ENCODE measurements around the gene CLIP4. TPM values are rescaled to one million over a fixed set of nuclear protein-coding genes. Genes with fewer than 3 reads are reported as not detected.
A peak's percentile ranks its signal among the peaks of the same experiment; 100 is the strongest.

Gene CLIP4
- total RNA-seq, 3 donors from 2014 or later (not counting 1 experiment from before 2014, with no cell fraction given): 56.8 to 88.0 (median 72.6) TPM

- TF ChIP-seq CTCF (IDR thresholded peaks at IDR 0.05): no peak
- intact Hi-C loops (cut with micrococcal nuclease): loop anchor here (10.0 kb wide), 1 partner anchor 298 kb away; the partner anchor contains the start of gene SPDYA
- Mint-ChIP-seq H3K27ac (peak overlapping the region; percentile 92 to 96), H3K9me3 (no peaks in the 10 kb centered on the region), H3K4me3 (peak overlapping the region; percentile 97), H3K4me1 (peaks cover 27 to 35% of the 10 kb centered on the region in 2 donors), H3K27me3 (ENCODE audit: low read depth in 2 of 2) (peaks cover 2 to 10% of the 10 kb centered on the region in 2 donors), H3K36me3 (no peaks in the 10 kb centered on the region)
- DNase-seq (no peak), ATAC-seq (no peak)
- no peaks in the 10 kb centered on the region for H3K27me3 ChIP-seq (ENCODE audit: control insufficient read depth, insufficient read depth, low read length)
- 98% methylated on average over 5 of the region's 5 CpGs for WGBS (ENCODE audit: insufficient coverage)
- no peak overlapping the region for H3K4me3 ChIP-seq (ENCODE audit: low read length)
- H3K36me3 ChIP-seq (ENCODE audit: control insufficient read depth, insufficient read depth, low read length): no peaks in the 10 kb centered on the region
- no peak overlapping the region for H3K27ac ChIP-seq (ENCODE audit: low read length)
- H3K9me3 ChIP-seq (ENCODE audit: control insufficient read depth, insufficient read depth, low read length): no peaks in the 10 kb centered on the region
- peaks cover 14% of the 10 kb centered on the region for H3K4me1 ChIP-seq (ENCODE audit: control insufficient read depth, insufficient read depth, low read length)
Observed at GRCh38 chr2:29113027-29113686, 2.1 kb upstream of the CLIP4 start.

GRCh38 chr2:29113891-29114321 is 1.3 kb upstream of the CLIP4 start:
- H3K27ac Mint-ChIP-seq: peak overlapping the region; percentile 92 to 96
- peaks cover 14% of the 10 kb centered on the region for H3K4me1 ChIP-seq (ENCODE audit: control insufficient read depth, insufficient read depth, low read length)
- H3K9me3 ChIP-seq (ENCODE audit: control insufficient read depth, insufficient read depth, low read length): no peaks in the 10 kb centered on the region
- no peak for TF ChIP-seq CTCF (IDR thresholded peaks at IDR 0.05)
- DNase-seq (no peak), ATAC-seq (no peak)
- peaks cover 30 to 40% of the 10 kb centered on the region in 2 donors for H3K4me1 Mint-ChIP-seq
- H3K36me3 Mint-ChIP-seq: no peaks in the 10 kb centered on the region
- no peak overlapping the region for H3K4me3 ChIP-seq (ENCODE audit: low read length)
- H3K4me3 Mint-ChIP-seq: peak overlapping the region; percentile 97
- intact Hi-C loops (cut with micrococcal nuclease): loop anchor here (10.0 kb wide), 1 partner anchor 299 kb away; the partner anchor contains the start of gene SPDYA
- H3K36me3 ChIP-seq (ENCODE audit: control insufficient read depth, insufficient read depth, low read length): no peaks in the 10 kb centered on the region
- H3K9me3 Mint-ChIP-seq: no peaks in the 10 kb centered on the region
- peaks cover 2 to 10% of the 10 kb centered on the region in 2 donors for H3K27me3 Mint-ChIP-seq (ENCODE audit: low read depth in 2 of 2)
- no peak overlapping the region for H3K27ac ChIP-seq (ENCODE audit: low read length)
- no peaks in the 10 kb centered on the region for H3K27me3 ChIP-seq (ENCODE audit: control insufficient read depth, insufficient read depth, low read length)
- WGBS (ENCODE audit: insufficient coverage): 65% methylated on average over 3 of the region's 4 CpGs

- H3K36me3 ChIP-seq (ENCODE audit: control insufficient read depth, insufficient read depth, low read length): no peaks in the 10 kb centered on the region
- TF ChIP-seq CTCF (IDR thresholded peaks at IDR 0.05): no peak
- no peak for ATAC-seq
- H3K4me1 ChIP-seq (ENCODE audit: control insufficient read depth, insufficient read depth, low read length): peaks cover 14% of the 10 kb centered on the region
- Mint-ChIP-seq H3K4me1 (peaks cover 36 to 47% of the 10 kb centered on the region in 2 donors), H3K36me3 (no peaks in the 10 kb centered on the region), H3K4me3 (peak overlapping the region; percentile 97), H3K9me3 (no peaks in the 10 kb centered on the region), H3K27me3 (ENCODE audit: low read depth in 2 of 2) (peaks cover under 1 to 10% of the 10 kb centered on the region in 2 donors), H3K27ac (peak overlapping the region; percentile 92 to 96)
- peak overlapping the region; percentile 52 for H3K4me3 ChIP-seq (ENCODE audit: low read length)
- intact Hi-C loops (cut with micrococcal nuclease): loop anchor here (10.0 kb wide), 1 partner anchor 300 kb away; the partner anchor contains the start of gene SPDYA
- no peaks in the 10 kb centered on the region for H3K27me3 ChIP-seq (ENCODE audit: control insufficient read depth, insufficient read depth, low read length)
- peak overlapping the region; percentile 77 for H3K27ac ChIP-seq (ENCODE audit: low read length)
- no peaks in the 10 kb centered on the region for H3K9me3 ChIP-seq (ENCODE audit: control insufficient read depth, insufficient read depth, low read length)
- WGBS (ENCODE audit: insufficient coverage): 87% methylated on average over 10 of the region's 10 CpGs
- no peak for DNase-seq
Observed at GRCh38 chr2:29114586-29114945, 649 bp upstream of the CLIP4 start.
